HG03175 (cell line): Measurements from ENCODE around the gene TOX4.

ENCODE experiments used
- ATAC-seq: cut with Tn5 transposase; IDR thresholded peaks from one replicate; pipeline ENCODE4 v1.9.1; 2021; ENCODE audit warnings: mild to moderate bottlenecking, moderate library complexity; ENCODE audit not compliant: unreplicated experiment

TOX4 gene

DNA sequence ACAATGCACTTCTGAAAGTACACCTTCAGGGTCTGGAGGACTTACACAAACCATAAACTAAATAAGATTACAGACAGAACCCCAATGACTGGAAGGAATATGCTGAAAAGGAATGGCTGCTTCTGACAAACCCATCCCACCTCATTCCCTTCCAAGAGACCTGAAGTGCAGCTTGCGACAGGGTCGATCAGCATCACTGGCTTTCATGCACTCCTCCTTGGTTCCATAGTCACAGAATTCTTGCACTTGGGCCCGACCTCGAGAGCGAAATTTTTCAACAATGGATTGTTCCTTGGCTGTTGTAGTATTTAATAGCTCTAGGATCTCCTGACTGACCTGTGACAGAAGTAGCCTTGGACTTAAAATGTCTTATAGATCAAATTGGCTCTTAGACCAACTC, 24.6 kb downstream of the TOX4 start:
- no peak for ATAC-seq

DNA sequence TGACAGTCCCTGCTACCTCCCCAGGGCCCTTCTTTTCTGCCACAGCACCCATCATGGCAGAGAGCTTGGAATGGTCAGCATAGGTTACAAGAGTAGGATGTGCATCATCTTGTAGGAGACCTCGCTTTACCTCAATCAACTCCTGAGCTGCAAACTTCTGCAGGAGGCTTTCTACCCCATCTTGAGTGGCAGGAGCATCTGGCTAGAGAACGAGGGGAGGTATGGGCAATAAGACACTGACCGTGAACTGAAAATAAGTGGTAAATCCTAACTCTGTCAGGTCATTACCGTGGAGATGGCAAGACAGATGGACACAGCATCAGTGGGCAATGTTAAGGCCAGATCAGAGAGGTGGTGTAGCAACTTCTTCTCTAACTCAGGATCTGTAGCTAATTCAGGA, 26.4 kb downstream of the TOX4 start:
- ATAC-seq = no peak

DNA sequence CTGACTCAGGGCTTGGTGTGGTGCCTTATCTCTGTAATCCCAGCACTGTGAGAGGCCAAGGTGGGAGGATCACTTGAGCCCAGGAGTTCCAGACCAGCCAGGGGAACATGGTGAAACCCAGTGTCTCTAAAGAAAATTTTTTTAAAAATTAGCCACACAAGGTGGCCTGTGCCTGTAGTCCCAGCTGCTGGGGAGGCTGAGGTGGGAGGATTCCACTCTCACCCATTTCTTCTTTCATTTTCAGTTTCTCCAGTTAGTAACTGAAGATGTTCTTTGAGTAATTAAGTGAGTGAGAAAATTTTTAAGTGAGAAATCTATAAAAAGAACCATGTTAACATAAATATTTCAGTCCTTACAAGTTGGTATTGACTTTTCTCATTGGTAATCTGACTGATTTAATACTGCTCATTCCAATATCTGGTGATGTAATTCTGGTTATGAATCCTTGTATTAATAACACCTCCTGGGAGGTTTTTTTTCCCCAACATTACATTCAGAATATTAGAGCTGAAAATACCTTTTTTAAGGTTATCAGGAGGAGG, 28.1 kb downstream of the TOX4 start:
- ATAC-seq = peak; percentile 80

DNA sequence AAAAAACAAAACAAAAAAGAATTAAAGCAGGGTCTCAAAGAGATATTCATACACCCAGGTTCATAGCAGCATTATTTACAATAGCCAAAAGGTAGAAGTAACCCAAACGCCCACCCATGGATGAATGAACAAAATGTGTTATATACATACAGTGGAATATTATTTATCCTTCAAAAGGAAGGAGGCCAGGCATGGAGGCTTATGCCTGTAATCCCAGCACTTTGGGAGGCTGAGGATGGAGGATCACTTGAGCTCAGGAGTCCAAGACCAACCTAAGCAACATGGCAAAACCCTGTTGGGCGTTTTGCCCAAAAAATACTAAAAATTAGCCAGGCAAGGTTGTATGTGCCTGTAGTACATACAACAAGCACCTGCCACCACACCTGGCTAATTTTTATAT, 29.6 kb downstream of the TOX4 start:
- ATAC-seq = no peak

DNA sequence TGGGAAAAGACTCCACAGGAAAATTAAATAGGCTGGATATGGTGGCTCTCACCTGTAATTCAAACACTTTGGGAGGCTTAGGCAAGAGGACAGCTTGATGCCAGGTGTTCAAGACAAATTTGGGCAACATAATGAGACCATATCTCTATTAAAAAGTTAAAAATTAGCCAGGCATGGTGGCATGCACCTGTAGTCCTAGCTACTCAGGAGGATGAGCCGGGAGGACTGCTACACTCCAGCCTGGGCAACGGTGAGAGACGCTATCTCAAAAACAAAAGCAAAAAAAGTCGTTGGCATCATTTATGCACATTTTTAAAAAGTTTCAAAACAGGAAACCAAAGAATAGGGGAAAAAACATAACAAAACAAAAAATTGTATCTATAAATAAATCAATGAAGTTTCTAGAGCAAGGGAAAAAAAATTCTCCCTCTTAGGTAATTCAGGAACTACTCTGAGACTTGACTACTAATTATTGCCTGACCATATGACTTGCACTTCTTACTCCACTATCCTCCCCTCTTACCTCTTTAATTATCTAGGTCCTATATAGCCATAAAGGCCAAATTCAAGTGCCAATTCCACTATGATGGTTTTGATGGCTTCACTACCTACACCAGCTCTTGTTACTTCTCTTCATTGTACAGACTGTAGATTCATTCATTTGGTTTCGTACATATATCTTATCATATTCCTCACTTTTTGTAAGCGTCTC, 32.6 kb downstream of the TOX4 start:
- no peak for ATAC-seq

DNA sequence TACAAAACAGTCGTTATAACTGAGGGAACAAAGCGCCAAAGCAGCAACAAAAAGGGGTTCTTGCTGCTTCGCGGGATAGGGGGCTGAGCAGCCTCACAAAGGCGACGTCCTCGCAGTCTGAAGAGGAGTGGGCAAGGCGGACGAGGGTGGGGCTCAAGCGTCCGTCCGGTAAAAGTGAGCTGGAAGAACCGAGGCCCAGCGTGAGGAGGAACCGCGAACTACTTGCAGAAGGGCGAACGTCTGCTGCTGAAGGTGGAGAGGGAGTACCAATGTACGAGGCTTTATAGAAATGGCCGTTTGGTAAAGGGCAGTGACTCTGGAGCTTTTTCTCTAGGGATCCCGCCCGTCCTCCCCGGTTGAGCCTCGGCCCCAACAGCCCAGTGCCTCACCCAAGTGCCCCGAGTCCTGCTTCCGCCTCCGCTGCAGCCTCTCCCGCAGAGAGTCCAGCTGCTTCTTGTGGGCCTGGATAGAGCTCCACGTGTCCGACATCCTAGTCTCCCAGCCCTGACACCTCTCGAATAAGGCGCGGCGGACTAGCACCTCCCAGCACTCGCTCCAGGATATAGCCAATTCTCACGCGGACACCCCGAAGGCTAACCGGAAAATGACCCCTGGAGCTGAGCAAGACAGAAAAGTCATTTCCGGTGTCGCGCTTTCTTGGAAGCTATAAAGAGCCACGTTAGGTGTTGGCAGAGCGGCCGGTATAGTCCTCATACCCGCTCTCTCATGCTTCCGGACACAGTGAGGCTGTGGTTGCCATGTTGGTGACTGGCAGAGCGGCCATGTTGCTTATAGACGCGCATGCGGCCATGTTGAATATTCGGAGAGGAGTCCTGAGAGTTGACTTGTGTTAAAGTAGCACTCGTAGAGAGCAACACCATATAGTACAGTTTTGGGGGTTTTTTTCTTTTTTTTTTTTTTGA, 34.0 kb downstream of the TOX4 start, which contains the start of gene METTL3:
METTL3 (minus strand) TSS at position 606 of the 923 bp plus-strand sequence; CDS start at position 489, 117 bp downstream.
- ATAC-seq = peak; percentile 98

DNA sequence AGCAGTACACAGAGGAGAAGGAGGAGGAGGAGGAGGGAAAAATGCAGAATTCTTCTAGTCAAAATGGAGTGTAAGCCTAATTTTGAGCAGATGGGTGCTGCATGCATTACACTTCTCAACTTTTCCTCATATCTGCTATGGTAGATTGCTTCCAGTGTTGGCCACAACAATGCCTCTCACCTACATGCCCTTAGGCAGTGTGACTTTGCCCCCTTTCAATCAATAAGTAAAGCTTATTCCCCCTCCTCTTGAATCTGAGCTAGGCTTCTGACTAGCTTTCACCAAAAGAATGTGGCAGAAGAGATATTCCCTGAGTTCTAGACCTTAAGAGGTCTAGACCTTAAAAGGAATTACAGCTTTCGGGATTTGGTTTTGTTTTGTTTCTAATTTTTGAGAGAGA, 37.3 kb downstream of the TOX4 start:
- ATAC-seq = no peak

DNA sequence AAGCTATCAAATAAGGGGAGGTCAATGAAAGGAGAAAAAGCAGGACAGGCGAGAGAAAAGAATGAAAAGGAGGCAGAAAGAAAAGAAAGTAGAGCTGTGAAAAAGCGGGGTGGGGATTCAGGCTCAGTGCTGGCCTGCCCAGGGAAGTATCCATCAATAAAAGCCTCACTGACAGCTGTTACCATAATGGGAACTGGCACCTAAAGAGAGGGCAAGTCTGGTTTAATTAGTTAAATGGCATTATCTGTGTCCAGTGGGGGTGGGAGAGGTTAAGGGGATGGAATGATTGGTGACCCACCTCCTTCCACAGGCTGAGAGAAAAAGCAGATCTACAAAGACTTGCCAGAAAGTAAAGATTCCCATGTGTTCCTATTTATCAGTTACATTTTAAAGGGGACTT, 41.7 kb downstream of the TOX4 start:
- no peak for ATAC-seq

DNA sequence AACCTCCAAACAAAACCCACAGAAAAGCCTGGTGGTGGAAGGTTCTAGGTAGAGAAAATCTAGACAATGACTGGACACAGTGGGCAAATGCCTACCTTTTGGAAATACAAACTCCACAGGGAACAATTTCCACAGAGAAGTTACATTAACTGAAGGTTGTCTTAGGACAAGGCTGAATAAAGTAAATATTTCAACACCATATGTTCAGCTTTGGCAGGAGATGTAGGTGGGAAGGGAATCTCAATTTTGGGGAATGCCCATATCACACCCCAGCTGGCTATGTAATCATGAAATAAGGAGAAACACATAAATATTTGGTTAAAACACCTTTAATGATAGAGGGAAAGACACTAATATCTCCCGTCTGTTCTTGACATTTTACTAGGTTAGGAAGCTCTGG, 43.8 kb downstream of the TOX4 start:
- ATAC-seq = no peak

DNA sequence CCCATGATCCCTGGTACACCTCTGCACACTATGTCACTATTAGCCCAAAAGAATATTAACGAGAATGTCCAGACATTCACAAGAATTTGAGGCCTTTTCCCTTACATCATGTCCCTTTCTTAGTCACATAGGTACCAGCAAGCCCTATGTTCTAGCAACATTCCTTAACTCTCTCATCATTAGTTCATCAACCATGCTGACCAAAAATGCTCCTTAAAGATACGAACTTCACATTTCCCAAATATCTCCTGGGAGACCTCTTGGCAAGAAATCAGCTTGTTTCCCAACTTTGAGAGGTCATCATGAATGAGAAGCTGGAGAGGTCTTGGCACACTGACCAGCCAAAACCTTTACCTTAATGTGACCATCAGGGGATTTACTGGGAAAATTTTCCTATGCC, 44.5 kb downstream of the TOX4 start:
- no peak for ATAC-seq

DNA sequence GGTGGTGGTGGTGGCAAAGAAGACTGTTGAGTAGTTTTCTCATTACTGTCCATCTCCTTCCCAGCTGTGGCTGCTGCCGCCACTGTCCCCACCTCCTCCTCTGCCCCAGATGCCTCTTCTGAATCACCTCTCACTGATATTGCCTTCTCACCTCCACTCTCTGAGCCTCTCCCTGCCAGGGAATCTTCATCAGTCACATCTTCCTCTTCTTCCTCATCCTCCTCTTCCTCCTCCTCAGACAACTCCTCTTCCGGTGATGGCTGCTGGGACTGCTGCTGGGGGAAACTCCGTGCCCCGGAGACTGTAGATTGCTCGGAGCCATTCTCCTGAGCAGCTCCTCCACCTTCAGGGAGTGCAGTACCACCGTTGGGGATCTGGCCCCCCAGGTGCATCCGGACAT, 46.2 kb downstream of the TOX4 start:
- ATAC-seq = no peak

DNA sequence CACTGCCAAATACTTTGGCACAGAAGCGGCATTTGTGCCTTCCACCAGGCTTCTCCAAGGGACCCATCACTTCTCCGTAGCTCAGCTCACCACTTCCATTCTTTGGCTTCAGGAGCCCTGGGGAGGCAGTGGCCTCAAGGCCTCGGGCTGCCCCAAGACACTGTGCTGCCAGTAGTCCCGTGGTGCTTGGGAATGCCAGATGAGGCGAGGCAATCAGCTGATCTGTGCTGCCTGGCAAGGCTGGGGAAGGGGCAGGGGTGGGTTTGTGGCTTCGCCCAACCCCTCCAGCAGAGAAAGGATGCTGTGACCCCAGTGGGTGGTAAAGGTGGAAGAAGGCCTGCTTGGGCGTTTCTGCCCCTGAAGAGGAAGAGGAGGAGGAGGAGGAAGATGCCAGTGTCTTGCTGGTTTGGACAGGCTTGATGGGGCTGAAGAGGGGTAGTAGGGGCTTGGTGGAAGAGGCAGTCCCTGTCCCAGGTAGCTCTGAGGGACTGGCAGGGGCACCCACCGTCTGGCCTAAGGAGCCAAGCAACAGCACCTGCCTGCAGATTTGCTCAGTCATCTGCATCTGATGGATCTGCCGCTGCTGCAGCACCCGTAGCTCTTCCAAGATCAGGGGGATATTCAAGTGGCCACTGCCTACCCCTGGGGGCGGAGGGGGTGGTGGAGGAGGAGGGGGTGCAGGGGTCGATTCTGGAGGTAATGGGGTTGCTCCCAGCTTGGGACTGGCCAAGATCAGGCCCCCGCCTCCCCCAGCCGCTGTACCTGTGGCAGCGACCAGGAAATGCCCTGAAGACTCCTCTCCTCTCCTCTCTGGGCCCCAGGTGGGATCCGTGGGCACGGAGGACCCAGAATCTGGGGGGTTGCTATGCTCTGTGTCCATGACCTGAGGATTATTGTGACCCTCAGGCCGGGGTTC, 47.8 kb downstream of the TOX4 start:
- no peak for ATAC-seq

DNA sequence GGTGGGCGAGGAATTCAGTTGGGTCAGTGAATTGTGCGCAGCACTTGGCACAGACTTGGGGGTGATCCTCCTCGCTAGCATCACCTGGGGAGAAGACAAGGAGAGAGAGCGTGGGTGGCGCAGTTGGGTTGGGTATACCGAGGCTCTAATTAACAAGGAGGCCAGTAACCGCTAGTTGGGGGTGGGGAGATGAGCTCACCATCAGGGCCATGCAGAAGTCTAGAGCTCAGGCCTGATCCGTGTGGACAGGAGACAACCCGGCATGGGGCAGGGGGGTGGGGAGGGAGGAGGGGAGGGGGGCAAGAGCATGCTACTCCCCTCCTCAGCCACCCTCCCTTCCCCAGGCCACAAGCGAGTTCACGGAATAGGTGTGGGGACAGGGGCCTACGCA, 48.6 kb downstream of the TOX4 start:
- no peak for ATAC-seq

DNA sequence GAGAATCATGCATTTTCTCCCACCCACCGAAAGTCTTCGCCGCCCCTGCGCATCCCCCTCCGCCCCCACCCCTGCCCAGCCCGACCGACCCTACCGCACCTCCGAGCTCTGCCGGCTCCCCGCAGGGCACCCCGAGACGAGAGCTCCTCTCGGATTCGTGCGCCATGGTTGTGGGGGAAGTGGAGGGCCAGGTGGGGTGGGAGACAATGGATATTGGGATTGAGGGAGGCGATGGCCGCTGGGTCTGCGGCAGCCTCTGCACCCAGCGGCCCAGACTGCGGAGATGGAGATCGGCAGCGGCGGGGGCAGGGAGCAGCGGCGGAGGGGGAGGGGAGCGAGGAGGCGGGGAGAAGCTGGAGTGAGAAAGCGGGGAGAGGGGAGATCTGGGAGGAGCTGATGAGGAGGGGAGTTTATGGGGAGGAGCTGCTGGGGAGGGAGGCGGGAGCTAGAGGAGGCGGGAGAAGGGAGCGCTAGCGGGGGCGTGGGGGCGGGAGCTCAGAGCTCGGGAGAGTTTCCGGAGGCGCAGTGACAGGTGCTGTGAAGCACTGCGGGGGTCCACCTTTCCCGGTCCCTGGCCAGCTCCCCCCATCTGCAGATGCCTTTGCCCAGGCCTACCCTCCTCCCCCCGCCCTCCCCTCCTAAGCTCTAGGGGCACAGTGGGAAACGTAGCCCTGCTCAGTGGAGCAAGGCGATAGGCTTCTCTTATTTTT, 49.1 kb downstream of the TOX4 start, which contains the start of gene SALL2:
SALL2 (minus strand) TSS at position 385 of the 710 bp plus-strand sequence; CDS start at position 166, 219 bp downstream.
- ATAC-seq = no peak

DNA sequence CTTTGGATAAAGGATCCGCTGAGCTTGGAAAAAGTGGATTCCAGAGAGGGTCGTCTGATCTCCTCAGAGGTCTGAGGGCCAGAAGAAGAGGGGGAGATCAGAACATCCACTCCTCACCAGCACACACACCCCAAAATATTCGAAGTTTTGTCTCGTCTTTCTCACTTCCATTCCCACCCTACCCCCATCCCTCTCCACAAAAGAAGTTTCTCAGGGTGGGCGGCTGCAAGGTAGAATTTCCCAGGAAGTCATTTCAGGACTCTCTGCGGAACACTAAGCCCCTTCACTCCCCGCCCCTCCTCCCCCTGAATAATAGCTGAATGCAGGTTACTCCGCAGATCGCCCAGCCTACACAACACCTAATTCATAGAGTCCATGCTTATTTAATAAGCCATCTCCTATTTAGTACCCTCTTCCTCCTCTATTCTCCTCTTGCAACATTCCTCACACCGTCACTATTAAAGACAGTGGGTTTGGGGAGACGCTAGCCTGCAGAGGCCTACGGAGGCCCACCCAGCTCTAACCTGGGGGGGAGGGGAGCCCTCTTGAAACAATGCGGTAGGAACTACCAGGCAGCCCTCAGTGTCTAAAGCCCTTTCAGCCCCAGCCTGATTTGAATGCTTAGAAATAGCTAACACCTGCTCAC, 49.8 kb downstream of the TOX4 start:
- no peak for ATAC-seq

DNA sequence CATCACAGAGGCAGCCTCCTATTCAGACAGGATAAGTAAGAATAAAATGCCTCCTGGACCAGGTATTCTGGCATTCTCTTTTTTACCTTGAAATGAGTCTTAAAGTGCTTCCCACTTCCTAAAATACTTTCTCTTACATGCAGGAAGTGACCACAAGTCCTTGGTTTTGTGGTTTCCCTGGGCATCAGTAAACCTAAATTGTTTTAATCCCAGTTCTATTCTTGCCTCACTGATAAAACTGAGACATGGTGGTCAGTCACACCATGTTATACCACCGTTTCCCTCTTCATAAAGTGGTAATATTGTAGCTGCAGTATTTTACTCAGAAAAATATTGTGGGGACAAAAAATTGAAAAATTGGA, 50.3 kb downstream of the TOX4 start:
- no peak for ATAC-seq

DNA sequence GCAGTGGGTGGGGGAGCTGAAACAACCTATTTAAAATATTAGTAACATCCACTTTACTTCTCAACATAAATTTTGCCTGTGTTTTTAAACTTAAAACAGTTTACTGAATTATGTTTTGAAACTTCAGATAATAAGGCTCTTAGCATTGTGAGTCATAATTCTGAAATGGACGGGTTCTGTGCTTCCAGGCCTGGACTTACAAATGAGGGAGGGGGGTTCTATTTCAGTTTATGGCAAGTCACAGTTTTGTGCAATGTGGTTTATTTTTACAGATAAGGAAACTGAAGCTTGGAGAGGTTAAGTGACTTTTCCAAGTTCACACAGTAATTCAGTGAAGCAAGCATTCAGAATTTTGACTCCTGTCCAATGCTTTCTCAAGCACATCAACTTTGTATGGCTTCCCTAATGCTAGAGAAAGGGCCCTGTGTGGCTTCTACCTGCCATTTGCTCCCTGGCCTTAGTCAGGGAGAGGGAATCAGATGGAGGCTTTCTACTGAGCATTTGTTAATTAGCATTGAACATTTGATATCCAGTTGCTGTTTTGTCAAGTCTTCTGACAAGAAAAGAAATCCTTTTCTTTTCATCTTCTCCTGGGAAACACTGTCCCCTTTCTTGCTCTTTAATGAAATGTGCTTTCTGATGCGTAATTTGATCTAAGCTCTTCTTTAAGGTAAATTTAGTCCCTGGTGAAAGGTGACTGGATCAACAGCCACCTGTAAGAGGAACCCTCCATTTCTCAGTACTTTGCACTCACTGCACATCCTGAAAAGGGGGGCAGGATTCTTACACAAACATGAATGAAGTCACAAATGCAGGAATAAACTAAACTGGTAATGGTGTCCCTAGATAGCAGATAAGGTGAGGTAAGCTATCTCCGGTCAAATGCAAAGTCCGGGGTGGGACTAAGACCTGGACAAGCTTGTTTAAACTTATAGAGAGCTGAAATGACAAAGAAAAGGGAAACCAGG, 51.7 kb downstream of the TOX4 start:
- ATAC-seq = no peak

DNA sequence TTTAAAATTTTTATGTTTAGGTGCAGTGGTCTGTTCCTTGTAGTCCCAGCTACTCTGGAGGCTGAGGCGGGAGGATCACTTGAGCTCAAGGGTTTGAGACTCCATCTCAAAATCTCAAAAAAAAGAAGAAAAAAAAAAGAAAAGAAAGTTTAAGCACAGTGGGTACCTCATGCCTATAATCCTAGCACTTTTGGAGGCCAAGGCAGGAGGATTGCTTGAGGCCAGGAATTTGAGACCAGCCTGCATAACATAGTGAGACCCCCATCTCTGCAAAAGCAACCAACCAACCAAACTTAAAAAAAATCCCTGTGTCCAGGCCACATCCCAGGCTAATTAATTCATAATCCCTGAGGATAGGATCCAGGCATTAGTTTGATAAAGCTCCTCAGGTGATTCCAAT, 52.5 kb downstream of the TOX4 start:
- no peak for ATAC-seq
